Activated naive CD8-positive, alpha-beta T cell (primary cell): ENCODE measurements around the gene CTXND1.
A peak's percentile ranks its signal among the peaks of the same experiment; 100 is the strongest.

Source experiments
- H3K27ac Mint-ChIP-seq: one replicate; pipeline ENCODE4 v1.8.0; 2021; ENCODE audit warnings: mixed read lengths
- H3K27me3 Mint-ChIP-seq: one replicate; pipeline ENCODE4 v1.8.0; 2021; ENCODE audit warnings: mixed read lengths
- H3K36me3 Mint-ChIP-seq: one replicate; pipeline ENCODE4 v1.8.0; 2021; ENCODE audit warnings: mixed read lengths
- H3K4me1 Mint-ChIP-seq: one replicate; pipeline ENCODE4 v1.8.0; 2021; ENCODE audit warnings: low read depth, mixed read lengths
- H3K4me3 Mint-ChIP-seq: one replicate; pipeline ENCODE4 v1.8.0; 2021; ENCODE audit warnings: mild to moderate bottlenecking, mixed read lengths
- H3K9me3 Mint-ChIP-seq: one replicate; pipeline ENCODE4 v1.8.0; 2021; ENCODE audit warnings: low read depth, mixed read lengths

Gene CTXND1

GRCh38 chr15:80268101-80268500, 16.1 kb upstream of the CTXND1 start:
- no peaks in the 10 kb centered on the region for H3K9me3 Mint-ChIP-seq
- H3K27ac Mint-ChIP-seq = no peak overlapping the region
- no peaks in the 10 kb centered on the region for H3K36me3 Mint-ChIP-seq
- H3K4me1 Mint-ChIP-seq = no peaks in the 10 kb centered on the region
- peaks cover 15% of the 10 kb centered on the region for H3K27me3 Mint-ChIP-seq
- H3K4me3 Mint-ChIP-seq = no peak overlapping the region

- H3K27ac Mint-ChIP-seq = no peak overlapping the region
- H3K4me3 Mint-ChIP-seq = no peak overlapping the region
- no peaks in the 10 kb centered on the region for H3K36me3 Mint-ChIP-seq
- no peaks in the 10 kb centered on the region for H3K9me3 Mint-ChIP-seq
- peaks cover 16% of the 10 kb centered on the region for H3K27me3 Mint-ChIP-seq
- H3K4me1 Mint-ChIP-seq = no peaks in the 10 kb centered on the region
These were observed 15.6 kb upstream of the CTXND1 start for GRCh38 chr15:80267658-80268057.

- Mint-ChIP-seq H3K27ac (no peak overlapping the region), H3K36me3 (no peaks in the 10 kb centered on the region), H3K4me1 (no peaks in the 10 kb centered on the region), H3K27me3 (peaks cover 19% of the 10 kb centered on the region), H3K9me3 (no peaks in the 10 kb centered on the region), H3K4me3 (no peak overlapping the region)
These were observed 14.7 kb upstream of the CTXND1 start for GRCh38 chr15:80266745-80267144.

- Mint-ChIP-seq H3K36me3 (no peaks in the 10 kb centered on the region), H3K9me3 (no peaks in the 10 kb centered on the region), H3K4me3 (no peak overlapping the region), H3K27me3 (peaks cover 19% of the 10 kb centered on the region), H3K4me1 (no peaks in the 10 kb centered on the region), H3K27ac (no peak overlapping the region)
These were observed 14.1 kb upstream of the CTXND1 start for GRCh38 chr15:80266113-80266512.

- Mint-ChIP-seq H3K4me3 (no peak overlapping the region), H3K9me3 (no peaks in the 10 kb centered on the region), H3K27me3 (peaks cover 21% of the 10 kb centered on the region), H3K27ac (no peak overlapping the region), H3K36me3 (no peaks in the 10 kb centered on the region), H3K4me1 (no peaks in the 10 kb centered on the region)
These were observed 13.0 kb upstream of the CTXND1 start for GRCh38 chr15:80265021-80265420.

- Mint-ChIP-seq H3K4me1 (no peaks in the 10 kb centered on the region), H3K36me3 (no peaks in the 10 kb centered on the region), H3K27me3 (peaks cover 27% of the 10 kb centered on the region), H3K4me3 (no peak overlapping the region), H3K9me3 (no peaks in the 10 kb centered on the region), H3K27ac (no peak overlapping the region)
These were observed 12.0 kb upstream of the CTXND1 start for GRCh38 chr15:80264031-80264430.

GRCh38 chr15:80260551-80260950, 8.5 kb upstream of the CTXND1 start:
- Mint-ChIP-seq H3K4me3 (no peak overlapping the region), H3K9me3 (no peaks in the 10 kb centered on the region), H3K27me3 (peaks cover 18% of the 10 kb centered on the region), H3K36me3 (no peaks in the 10 kb centered on the region), H3K27ac (no peak overlapping the region), H3K4me1 (no peaks in the 10 kb centered on the region)

GRCh38 chr15:80259942-80260510, 8.0 kb upstream of the CTXND1 start:
- no peak overlapping the region for H3K4me3 Mint-ChIP-seq
- H3K4me1 Mint-ChIP-seq = no peaks in the 10 kb centered on the region
- H3K27ac Mint-ChIP-seq = no peak overlapping the region
- H3K36me3 Mint-ChIP-seq = no peaks in the 10 kb centered on the region
- no peaks in the 10 kb centered on the region for H3K9me3 Mint-ChIP-seq
- H3K27me3 Mint-ChIP-seq = peaks cover 18% of the 10 kb centered on the region

GRCh38 chr15:80251428-80252120, 439 bp downstream of the CTXND1 start:
- Mint-ChIP-seq H3K27ac (no peak overlapping the region), H3K36me3 (no peaks in the 10 kb centered on the region), H3K9me3 (no peaks in the 10 kb centered on the region), H3K4me1 (peaks cover 7% of the 10 kb centered on the region), H3K27me3 (peaks cover 38% of the 10 kb centered on the region), H3K4me3 (peak overlapping the region; percentile 80)

GRCh38 chr15:80250614-80251427, 1.2 kb downstream of the CTXND1 start:
- Mint-ChIP-seq H3K36me3 (no peaks in the 10 kb centered on the region), H3K27ac (no peak overlapping the region)

GRCh38 chr15:80249973-80250372, 2.0 kb downstream of the CTXND1 start:
- Mint-ChIP-seq H3K27me3 (peaks cover 43% of the 10 kb centered on the region), H3K36me3 (no peaks in the 10 kb centered on the region), H3K4me3 (no peak overlapping the region), H3K9me3 (no peaks in the 10 kb centered on the region), H3K4me1 (peaks cover 7% of the 10 kb centered on the region), H3K27ac (no peak overlapping the region)

More at GRCh38 chr15:80250614-80251427, 1.2 kb downstream of the CTXND1 start:
- peaks cover 41% of the 10 kb centered on the region for H3K27me3 Mint-ChIP-seq
- peak overlapping the region; percentile 80 for H3K4me3 Mint-ChIP-seq
- H3K9me3 Mint-ChIP-seq = no peaks in the 10 kb centered on the region
- H3K4me1 Mint-ChIP-seq = peaks cover 7% of the 10 kb centered on the region

GRCh38 chr15:80247320-80247719, 4.7 kb downstream of the CTXND1 start:
- no peak overlapping the region for H3K27ac Mint-ChIP-seq
- no peak overlapping the region for H3K4me3 Mint-ChIP-seq
- peaks cover 34% of the 10 kb centered on the region for H3K27me3 Mint-ChIP-seq
- H3K36me3 Mint-ChIP-seq = no peaks in the 10 kb centered on the region
- peaks cover 6% of the 10 kb centered on the region for H3K4me1 Mint-ChIP-seq
- H3K9me3 Mint-ChIP-seq = no peaks in the 10 kb centered on the region

- peaks cover 36% of the 10 kb centered on the region for H3K27me3 Mint-ChIP-seq
- H3K4me1 Mint-ChIP-seq = peaks cover 4% of the 10 kb centered on the region
- no peak overlapping the region for H3K4me3 Mint-ChIP-seq
- no peaks in the 10 kb centered on the region for H3K36me3 Mint-ChIP-seq
- H3K27ac Mint-ChIP-seq = no peak overlapping the region
- H3K9me3 Mint-ChIP-seq = no peaks in the 10 kb centered on the region
These were observed 5.6 kb downstream of the CTXND1 start for GRCh38 chr15:80246425-80246894.

GRCh38 chr15:80242802-80243201, 9.2 kb downstream of the CTXND1 start:
- peaks cover 19% of the 10 kb centered on the region for H3K27me3 Mint-ChIP-seq

GRCh38 chr15:80242132-80242769, 9.8 kb downstream of the CTXND1 start:
- no peak overlapping the region for H3K27ac Mint-ChIP-seq
- peaks cover 19% of the 10 kb centered on the region for H3K27me3 Mint-ChIP-seq
- H3K9me3 Mint-ChIP-seq = no peaks in the 10 kb centered on the region
- no peak overlapping the region for H3K4me3 Mint-ChIP-seq
- no peaks in the 10 kb centered on the region for H3K36me3 Mint-ChIP-seq
- H3K4me1 Mint-ChIP-seq = no peaks in the 10 kb centered on the region

More at GRCh38 chr15:80242802-80243201, 9.2 kb downstream of the CTXND1 start:
- Mint-ChIP-seq H3K4me1 (no peaks in the 10 kb centered on the region), H3K9me3 (no peaks in the 10 kb centered on the region), H3K36me3 (no peaks in the 10 kb centered on the region), H3K4me3 (no peak overlapping the region), H3K27ac (no peak overlapping the region)
